ENCODE data around the gene CNR1. TPM values are rescaled to one million over a fixed set of nuclear protein-coding genes. Genes with fewer than 3 reads are reported as not detected.

The CNR1 gene
- polyA plus RNA-seq, 1 donor from 2014 or later: 512 TPM

DNA sequence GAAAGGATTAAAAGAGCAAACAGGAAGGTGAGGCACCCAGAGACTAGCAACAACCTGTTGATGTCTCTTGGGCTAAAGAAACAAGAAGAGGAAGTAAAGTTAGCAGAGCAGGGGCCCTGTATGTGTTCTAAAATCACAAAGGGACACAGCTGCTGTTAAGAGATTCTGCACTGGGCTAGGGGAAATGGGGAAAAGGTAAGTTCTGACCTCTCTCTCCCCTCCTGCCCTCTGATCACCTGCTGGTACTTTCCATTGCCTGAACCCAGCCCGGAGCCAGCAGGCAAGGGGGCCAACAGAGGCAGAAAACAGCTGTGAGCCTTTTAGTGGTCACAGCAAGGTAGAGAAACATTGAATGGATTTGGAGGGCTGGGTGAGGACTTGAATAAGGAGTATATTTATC, 13.5 kb upstream of the CNR1 start:
- Histone ChIP-seq H2AFZ (ENCODE audit: low read depth, low read length) (no peak overlapping the region), H3K36me3 (ENCODE audit: insufficient read depth, low read length) (no peaks in the 10 kb centered on the region), H3F3A (ENCODE audit: insufficient read depth, low read length, poor library complexity, severe bottlenecking) (no peaks in the 10 kb centered on the region), H3K27me3 (ENCODE audit: insufficient read depth, low read depth, low read length) (no peaks in the 10 kb centered on the region), H3K9ac (ENCODE audit: low read length) (no peak overlapping the region), H4K20me1 (ENCODE audit: insufficient read depth) (no peaks in the 10 kb centered on the region), H3K79me2 (replicated peaks; ENCODE audit: insufficient read depth, low read length) (no peaks in the 10 kb centered on the region), H3K9me3 (ENCODE audit: low read length) (no peaks in the 10 kb centered on the region), H3K27ac (ENCODE audit: low read length) (no peak overlapping the region), H3K9me2 (ENCODE audit: insufficient read depth, low read length) (no peaks in the 10 kb centered on the region), H3K4me2 (ENCODE audit: low read length) (no peak overlapping the region), H3K4me3 (ENCODE audit: low read length) (no peak overlapping the region)
- no peak for TF ChIP-seq SMC3 (conservative IDR thresholded peaks at IDR 0.05; ENCODE audit: poor library complexity)
- TF ChIP-seq RAD21 (conservative IDR thresholded peaks at IDR 0.05): no peak
- no peak for TF ChIP-seq POLR2AphosphoS5 (IDR thresholded peaks at IDR 0.05)
- TF ChIP-seq, protein P1, sequence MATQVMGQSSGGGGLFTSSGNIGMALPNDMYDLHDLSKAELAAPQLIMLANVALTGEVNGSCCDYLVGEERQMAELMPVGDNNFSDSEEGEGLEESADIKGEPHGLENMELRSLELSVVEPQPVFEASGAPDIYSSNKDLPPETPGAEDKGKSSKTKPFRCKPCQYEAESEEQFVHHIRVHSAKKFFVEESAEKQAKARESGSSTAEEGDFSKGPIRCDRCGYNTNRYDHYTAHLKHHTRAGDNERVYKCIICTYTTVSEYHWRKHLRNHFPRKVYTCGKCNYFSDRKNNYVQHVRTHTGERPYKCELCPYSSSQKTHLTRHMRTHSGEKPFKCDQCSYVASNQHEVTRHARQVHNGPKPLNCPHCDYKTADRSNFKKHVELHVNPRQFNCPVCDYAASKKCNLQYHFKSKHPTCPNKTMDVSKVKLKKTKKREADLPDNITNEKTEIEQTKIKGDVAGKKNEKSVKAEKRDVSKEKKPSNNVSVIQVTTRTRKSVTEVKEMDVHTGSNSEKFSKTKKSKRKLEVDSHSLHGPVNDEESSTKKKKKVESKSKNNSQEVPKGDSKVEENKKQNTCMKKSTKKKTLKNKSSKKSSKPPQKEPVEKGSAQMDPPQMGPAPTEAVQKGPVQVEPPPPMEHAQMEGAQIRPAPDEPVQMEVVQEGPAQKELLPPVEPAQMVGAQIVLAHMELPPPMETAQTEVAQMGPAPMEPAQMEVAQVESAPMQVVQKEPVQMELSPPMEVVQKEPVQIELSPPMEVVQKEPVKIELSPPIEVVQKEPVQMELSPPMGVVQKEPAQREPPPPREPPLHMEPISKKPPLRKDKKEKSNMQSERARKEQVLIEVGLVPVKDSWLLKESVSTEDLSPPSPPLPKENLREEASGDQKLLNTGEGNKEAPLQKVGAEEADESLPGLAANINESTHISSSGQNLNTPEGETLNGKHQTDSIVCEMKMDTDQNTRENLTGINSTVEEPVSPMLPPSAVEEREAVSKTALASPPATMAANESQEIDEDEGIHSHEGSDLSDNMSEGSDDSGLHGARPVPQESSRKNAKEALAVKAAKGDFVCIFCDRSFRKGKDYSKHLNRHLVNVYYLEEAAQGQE (IDR thresholded peaks at IDR 0.05; ENCODE audit: borderline replicate concordance): no peak
- no peak for TF ChIP-seq MXI1 (conservative IDR thresholded peaks at IDR 0.05; ENCODE audit: poor library complexity, severe bottlenecking)
- TF ChIP-seq TAF1 (IDR thresholded peaks at IDR 0.05; ENCODE audit: low read depth): no peak

DNA sequence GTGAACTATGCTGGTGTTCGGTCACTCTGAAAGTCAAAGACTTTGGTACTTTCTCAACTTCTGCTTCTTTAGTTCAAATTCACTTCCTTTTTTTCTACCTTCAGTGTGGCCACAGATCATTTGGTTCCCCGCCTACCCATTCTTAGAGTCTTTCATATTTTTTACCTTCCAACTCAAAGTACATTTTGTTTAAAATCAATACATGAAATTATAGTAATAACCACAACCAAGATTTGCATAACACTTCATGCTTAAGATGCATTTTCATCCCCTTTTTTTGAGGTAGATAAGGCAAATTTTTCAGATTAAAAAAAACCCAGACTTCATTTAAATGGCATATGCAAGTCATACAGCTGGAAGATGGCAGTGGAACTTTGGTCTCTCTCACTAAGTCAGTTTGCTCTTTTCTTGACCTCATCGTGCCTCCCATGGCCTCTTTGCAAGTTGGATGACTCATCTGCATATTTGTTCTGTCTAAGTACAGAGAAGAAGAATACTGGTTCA, 11.9 kb upstream of the CNR1 start:
- H3K4me3 ChIP-seq (ENCODE audit: low read length): no peak overlapping the region
- no peaks in the 10 kb centered on the region for H3F3A ChIP-seq (ENCODE audit: insufficient read depth, low read length, poor library complexity, severe bottlenecking)
- no peaks in the 10 kb centered on the region for H3K79me2 ChIP-seq (replicated peaks; ENCODE audit: insufficient read depth, low read length)
- TF ChIP-seq EP300 (conservative IDR thresholded peaks at IDR 0.05; ENCODE audit: poor library complexity, severe bottlenecking) (no peak), RAD21 (conservative IDR thresholded peaks at IDR 0.05) (no peak), POLR2AphosphoS5 (IDR thresholded peaks at IDR 0.05) (no peak), TAF1 (IDR thresholded peaks at IDR 0.05; ENCODE audit: low read depth) (no peak), EZH2 (IDR thresholded peaks at IDR 0.05; ENCODE audit: borderline replicate concordance, insufficient read depth, low read length, poor library complexity, severe bottlenecking) (no peak), SMC3 (conservative IDR thresholded peaks at IDR 0.05; ENCODE audit: poor library complexity) (no peak), MXI1 (conservative IDR thresholded peaks at IDR 0.05; ENCODE audit: poor library complexity, severe bottlenecking) (no peak)
- TF ChIP-seq, protein P1 (IDR thresholded peaks at IDR 0.05; ENCODE audit: borderline replicate concordance): no peak
- TF ChIP-seq, protein P2, sequence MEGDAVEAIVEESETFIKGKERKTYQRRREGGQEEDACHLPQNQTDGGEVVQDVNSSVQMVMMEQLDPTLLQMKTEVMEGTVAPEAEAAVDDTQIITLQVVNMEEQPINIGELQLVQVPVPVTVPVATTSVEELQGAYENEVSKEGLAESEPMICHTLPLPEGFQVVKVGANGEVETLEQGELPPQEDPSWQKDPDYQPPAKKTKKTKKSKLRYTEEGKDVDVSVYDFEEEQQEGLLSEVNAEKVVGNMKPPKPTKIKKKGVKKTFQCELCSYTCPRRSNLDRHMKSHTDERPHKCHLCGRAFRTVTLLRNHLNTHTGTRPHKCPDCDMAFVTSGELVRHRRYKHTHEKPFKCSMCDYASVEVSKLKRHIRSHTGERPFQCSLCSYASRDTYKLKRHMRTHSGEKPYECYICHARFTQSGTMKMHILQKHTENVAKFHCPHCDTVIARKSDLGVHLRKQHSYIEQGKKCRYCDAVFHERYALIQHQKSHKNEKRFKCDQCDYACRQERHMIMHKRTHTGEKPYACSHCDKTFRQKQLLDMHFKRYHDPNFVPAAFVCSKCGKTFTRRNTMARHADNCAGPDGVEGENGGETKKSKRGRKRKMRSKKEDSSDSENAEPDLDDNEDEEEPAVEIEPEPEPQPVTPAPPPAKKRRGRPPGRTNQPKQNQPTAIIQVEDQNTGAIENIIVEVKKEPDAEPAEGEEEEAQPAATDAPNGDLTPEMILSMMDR (IDR thresholded peaks at IDR 0.05; ENCODE audit: poor library complexity, severe bottlenecking): no peak
- no peaks in the 10 kb centered on the region for H3K9me2 ChIP-seq (ENCODE audit: insufficient read depth, low read length)
- no peaks in the 10 kb centered on the region for H3K36me3 ChIP-seq (ENCODE audit: insufficient read depth, low read length)
- H2AFZ ChIP-seq (ENCODE audit: low read depth, low read length): no peak overlapping the region
- H3K4me2 ChIP-seq (ENCODE audit: low read length): no peak overlapping the region
- H3K9me3 ChIP-seq (ENCODE audit: low read length): no peaks in the 10 kb centered on the region
- H3K27ac ChIP-seq (ENCODE audit: low read length): no peak overlapping the region
- H3K9ac ChIP-seq (ENCODE audit: low read length): no peak overlapping the region
- no peaks in the 10 kb centered on the region for H3K27me3 ChIP-seq (ENCODE audit: insufficient read depth, low read depth, low read length)
- no peaks in the 10 kb centered on the region for H4K20me1 ChIP-seq (ENCODE audit: insufficient read depth)
